Measurements from ENCODE around the gene PPP2R2B.

DNA sequence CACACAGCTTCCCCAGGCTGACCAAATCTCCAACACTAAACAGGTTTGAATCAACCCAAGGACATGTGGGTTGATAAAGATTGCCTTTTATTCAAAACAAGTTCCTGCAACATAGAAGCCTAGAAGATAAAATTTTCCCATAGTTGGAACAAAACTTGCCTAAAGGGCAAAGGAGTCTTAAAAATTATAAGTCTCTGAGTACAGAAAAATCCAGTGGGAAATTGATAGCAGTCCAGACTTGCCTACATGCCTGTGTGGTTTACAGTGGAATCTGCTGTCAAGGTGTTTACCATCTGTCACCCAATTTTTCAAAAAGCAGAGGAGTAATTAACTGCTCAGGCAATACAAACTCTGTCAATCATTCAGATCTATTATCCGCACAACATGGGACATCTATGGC is 168.2 kb downstream of the PPP2R2B start:
- no peak for TF ChIP-seq CTCF (optimal IDR thresholded peaks at IDR 0.05 in 1 of 3, IDR thresholded peaks at IDR 0.05 in 1 of 3, conservative IDR thresholded peaks at IDR 0.05 in 1 of 3; ENCODE audit: extremely low read depth in 1 of 3, insufficient read depth in 2 of 3, low read length in 3 of 3)
- TF ChIP-seq EZH2 (IDR thresholded peaks at IDR 0.05; ENCODE audit: low read length) = no peak
